Measurements from ENCODE around the gene TCERG1.
A peak's percentile ranks its signal among the peaks of the same experiment; 100 is the strongest.

The TCERG1 gene

GRCh38 chr5:146457431-146457830 lies 10.3 kb downstream of the TCERG1 start:
- no peak for DNase-seq (ENCODE audit: low read depth in 2 of 2)

- DNase-seq (ENCODE audit: low read depth in 2 of 2): no peak
Measured at GRCh38 chr5:146458894-146459293, 11.8 kb downstream of the TCERG1 start.

DNA sequence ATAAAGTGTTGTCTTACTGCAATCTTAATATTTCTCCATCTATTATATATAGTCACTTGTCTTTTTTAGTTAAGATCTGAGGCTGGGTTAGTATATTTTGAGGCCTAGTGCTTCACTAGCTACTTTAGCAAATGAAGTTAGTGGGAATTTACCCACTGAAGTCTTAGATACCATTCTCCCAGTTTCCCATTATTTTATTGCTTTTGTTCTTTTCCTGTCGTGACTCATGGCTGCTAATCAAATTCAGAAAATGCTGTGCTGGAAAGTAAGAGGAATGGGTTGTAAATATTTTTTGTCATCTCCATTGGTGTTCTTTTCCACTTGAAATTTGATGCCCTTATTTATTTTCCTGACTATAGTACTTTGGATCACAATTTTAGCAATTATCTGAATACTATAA lies 14.2 kb downstream of the TCERG1 start:
- no peak for DNase-seq (ENCODE audit: low read depth in 2 of 2)

- no peak for DNase-seq (ENCODE audit: low read depth in 2 of 2)
Measured at GRCh38 chr5:146463446-146463845, 16.3 kb downstream of the TCERG1 start.

- DNase-seq (ENCODE audit: low read depth in 2 of 2): no peak
Measured at GRCh38 chr5:146466521-146467349, 19.6 kb downstream of the TCERG1 start.

DNA sequence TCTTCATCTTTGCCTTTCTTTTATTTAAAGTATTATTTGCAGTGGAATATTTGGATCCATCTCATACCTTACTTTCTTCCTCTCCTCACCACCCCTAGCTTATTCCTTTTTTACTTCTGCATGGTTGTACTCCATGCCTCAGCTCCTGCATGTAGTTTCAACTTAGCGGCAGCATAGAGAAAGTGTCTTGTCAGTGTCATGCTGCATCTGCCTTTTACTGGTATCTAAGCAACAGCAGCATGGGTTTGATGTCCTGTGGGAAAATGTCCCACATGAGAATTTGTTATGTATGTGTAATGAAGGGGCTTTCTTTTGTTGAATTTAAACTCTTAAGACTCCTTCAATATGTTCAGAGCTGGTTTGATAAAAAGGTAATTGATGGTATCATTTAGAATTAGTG lies 20.6 kb downstream of the TCERG1 start:
- DNase-seq (ENCODE audit: low read depth in 2 of 2): no peak

- no peak for DNase-seq (ENCODE audit: low read depth in 2 of 2)
Measured at GRCh38 chr5:146474065-146474464, 26.9 kb downstream of the TCERG1 start.

DNA sequence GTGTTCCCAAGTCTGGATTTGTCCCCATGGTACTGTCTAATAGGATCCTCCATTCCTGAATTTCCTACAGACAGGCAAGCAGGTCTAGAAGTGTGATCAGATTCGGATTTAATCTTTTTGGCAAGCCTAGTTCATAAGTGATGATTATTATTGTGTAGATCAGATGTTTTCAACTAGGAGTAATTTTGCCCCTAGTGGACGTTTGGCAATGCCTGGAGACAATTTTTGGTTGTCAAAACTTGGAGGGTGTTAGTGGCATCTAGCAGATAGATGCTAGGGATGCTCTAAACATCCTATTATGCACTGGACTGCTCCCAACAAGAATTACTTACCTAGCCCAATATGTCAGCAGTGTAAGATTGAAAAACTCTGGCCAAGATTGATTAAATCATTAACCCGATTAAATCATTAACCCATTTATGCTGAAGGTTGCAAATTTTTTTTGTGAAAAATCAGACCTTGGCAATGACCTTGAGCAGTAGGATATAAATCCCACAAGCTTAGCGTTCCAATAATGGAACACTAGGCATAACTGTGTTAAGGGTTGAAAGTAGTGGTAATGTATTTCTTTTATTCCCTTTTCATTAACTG lies 28.2 kb downstream of the TCERG1 start:
- DNase-seq (ENCODE audit: low read depth in 2 of 2): no peak

DNA sequence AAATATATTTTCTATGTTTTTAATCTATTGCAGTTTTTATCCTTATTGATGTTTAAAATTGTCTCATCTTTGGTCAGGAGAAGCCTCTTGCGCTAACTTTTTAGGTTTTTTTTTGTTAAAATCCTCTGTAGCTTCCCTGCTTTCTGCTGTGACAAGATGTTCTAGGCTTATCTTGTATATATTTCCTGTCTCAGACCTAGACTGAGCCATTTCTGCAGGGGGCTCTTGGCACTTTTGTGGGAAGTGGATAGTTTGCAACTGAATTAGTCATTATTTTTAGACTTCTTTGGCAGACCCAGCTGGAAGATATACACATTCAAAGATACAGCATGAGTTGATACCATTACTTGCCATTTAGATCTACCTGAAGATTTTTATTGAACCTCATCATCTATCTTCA lies 28.8 kb downstream of the TCERG1 start:
- no peak for DNase-seq (ENCODE audit: low read depth in 2 of 2)

- DNase-seq (ENCODE audit: low read depth in 2 of 2): no peak
Measured at GRCh38 chr5:146482775-146483174, 35.6 kb downstream of the TCERG1 start.

DNA sequence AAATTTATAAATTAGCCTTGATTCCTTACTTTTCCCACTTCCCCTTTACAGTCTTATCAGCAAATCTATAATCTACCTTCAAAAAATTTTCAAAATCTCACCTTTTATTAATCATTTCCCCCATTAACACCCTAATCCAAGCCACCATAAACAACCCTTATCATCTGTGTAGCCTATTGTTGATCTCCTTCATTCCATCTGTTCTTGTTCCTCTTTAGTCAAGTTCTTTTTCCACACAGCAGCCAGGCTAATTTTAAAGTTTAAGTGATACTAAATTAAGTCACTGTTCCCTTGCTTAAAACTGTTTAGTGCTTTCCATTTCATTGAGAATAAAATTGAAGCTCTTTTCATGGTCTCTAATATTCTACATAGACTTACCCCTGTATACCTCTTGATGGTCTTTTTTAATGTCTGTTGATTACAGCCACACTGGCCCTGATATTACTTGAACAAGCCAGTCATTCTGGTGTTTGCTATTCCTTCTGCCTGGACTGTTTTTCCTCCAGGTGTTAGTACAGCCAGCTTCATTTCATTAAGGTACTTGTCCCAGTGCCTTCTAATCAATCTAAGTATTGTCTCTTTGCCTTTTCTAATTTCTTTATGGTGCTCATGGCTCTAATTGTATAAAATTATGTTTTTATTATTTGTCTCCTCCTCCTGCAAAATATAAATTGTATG lies 37.7 kb downstream of the TCERG1 start:
- no peak for DNase-seq (ENCODE audit: low read depth in 2 of 2)

- no peak for DNase-seq (ENCODE audit: low read depth in 2 of 2)
Measured at GRCh38 chr5:146490089-146490843, 43.1 kb downstream of the TCERG1 start.

DNA sequence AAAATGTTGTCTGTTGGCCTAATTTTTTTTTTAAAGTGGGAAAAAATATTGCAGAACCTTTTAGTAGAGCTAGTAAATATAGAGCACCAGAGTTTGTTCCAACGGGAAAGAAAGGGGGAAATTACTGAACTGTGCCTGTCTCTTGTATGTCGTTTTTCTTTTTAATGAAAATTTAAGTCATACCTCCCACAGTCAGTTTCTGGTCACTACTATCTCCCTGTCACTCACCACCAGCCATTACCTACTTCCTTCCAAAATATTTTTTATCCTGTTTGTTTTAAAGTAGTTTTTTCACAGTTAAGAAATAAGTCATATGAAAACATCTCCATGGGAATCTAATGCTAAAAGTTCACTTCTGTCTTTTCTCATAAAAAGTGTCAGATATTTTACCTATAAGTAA lies 47.5 kb downstream of the TCERG1 start:
- DNase-seq (ENCODE audit: low read depth in 2 of 2): no peak

GRCh38 chr5:146499680-146500079 lies 52.5 kb downstream of the TCERG1 start:
- DNase-seq (ENCODE audit: low read depth in 2 of 2): no peak

DNA sequence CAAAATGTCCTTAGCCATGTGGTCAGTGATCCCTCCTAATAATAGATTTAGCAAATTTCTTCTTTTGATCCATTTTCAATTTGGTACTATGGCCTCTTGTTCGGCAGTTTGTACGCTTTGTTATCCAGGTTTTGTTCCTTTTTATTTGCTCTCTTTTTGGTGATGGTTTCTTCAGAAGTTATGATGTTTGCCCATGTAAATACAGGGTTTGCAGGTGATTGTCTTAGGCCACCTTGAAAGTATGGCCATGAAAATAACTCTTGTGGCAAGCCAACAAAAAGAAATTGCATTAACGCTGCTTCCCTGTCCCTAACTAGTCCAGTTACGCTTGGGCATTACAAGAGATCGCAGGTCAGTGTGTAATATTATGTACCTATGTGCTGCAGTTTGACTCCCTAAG lies 60.3 kb downstream of the TCERG1 start:
- no peak for DNase-seq (ENCODE audit: low read depth in 2 of 2)

- DNase-seq (ENCODE audit: low read depth in 2 of 2): peak; percentile 8 to 11
Measured at GRCh38 chr5:146510559-146511125, 63.5 kb downstream of the TCERG1 start.

- no peak for DNase-seq (ENCODE audit: low read depth in 2 of 2)
Measured at GRCh38 chr5:146513462-146513861, 66.3 kb downstream of the TCERG1 start.

GRCh38 chr5:146514575-146514974 lies 67.4 kb downstream of the TCERG1 start:
- DNase-seq (ENCODE audit: low read depth in 2 of 2): no peak

DNA sequence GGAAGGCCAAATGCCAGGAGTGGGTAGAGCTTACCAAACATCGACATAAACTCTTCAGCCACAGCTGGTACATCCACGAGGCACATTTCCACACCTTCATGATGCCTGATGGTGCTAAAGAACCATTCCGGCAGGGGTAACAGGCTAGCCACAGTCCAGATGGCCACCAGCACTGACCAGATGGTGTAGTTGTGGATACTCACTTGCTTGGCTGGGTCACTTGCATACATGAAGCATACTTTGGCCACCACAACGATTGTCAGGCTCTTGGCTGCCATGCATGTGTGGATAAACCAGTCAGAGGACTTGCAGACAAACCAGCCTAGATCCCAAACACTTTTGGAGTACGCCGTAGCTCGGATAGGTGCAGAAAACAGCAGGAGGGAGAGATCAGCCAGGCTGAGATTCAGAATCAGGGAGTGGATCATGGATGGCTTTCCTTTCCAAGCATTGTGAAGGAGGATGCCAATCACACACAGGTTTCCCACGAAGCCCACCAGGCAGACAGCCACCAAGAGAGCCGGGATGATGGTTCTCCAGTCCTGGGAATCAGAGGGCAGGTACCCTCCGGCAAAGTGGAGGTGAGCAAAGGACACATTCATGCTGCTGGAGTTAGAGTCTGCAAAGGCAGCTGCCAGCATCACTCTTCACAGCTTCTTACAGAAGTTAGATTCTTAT lies 68.5 kb downstream of the TCERG1 start:
- no peak for DNase-seq (ENCODE audit: low read depth in 2 of 2)

DNA sequence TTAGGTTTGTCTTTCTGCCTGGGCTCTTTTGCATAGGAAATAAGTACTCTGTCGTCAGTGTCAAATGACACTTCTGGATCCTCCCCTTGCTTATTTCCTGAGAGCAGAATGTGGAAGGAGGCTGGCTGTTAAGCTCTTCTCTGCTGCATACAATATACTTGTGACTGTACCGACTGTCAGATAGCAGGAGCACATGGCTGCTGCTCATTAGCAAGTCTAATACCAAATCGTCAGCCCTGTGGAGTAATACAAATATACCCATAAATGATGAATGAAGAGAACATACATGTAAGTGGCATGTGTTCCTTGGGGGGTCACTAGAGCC lies 69.0 kb downstream of the TCERG1 start, which contains the start of gene GPR151:
Gene GPR151 (minus strand): TSS at position 40 of the 325 bp plus-strand sequence. CDS start 77 bp downstream, outside the sequence.
- no peak for DNase-seq (ENCODE audit: low read depth in 2 of 2)

- DNase-seq (ENCODE audit: low read depth in 2 of 2): no peak
Measured at GRCh38 chr5:146519554-146519953, 72.4 kb downstream of the TCERG1 start.

All from fibroblast of skin of left biceps (primary cell).